GM19099 (cell line): ENCODE results near the gene OTOS.

Source experiments
- POLR2A ChIP-seq: IDR thresholded peaks from 3 replicates; pipeline ENCODE4 v1.6.1; 2011; ENCODE audit warnings: low read depth; ENCODE audit not compliant: insufficient read length; ENCODE audit errors: extremely low read depth

The OTOS gene

GRCh38 chr2:240149943-240150784, 9.7 kb upstream of the OTOS start:
- no peak for TF ChIP-seq POLR2A

GRCh38 chr2:240147911-240148587, 7.6 kb upstream of the OTOS start:
- no peak for TF ChIP-seq POLR2A

- no peak for TF ChIP-seq POLR2A
Observed at GRCh38 chr2:240147382-240147781, 6.9 kb upstream of the OTOS start.

- TF ChIP-seq POLR2A: no peak
Observed at GRCh38 chr2:240146627-240147278, 6.3 kb upstream of the OTOS start.

- no peak for TF ChIP-seq POLR2A
Observed at GRCh38 chr2:240146141-240146561, 5.7 kb upstream of the OTOS start.

GRCh38 chr2:240145461-240145860, 5.0 kb upstream of the OTOS start:
- no peak for TF ChIP-seq POLR2A

- TF ChIP-seq POLR2A: no peak
Observed at GRCh38 chr2:240144649-240145261, 4.3 kb upstream of the OTOS start.

GRCh38 chr2:240143801-240144648, 3.6 kb upstream of the OTOS start:
- no peak for TF ChIP-seq POLR2A

GRCh38 chr2:240143276-240143675, 2.8 kb upstream of the OTOS start:
- TF ChIP-seq POLR2A: no peak

GRCh38 chr2:240142859-240143258, 2.4 kb upstream of the OTOS start:
- TF ChIP-seq POLR2A: no peak

GRCh38 chr2:240142256-240142775, 1.9 kb upstream of the OTOS start:
- TF ChIP-seq POLR2A: no peak

- TF ChIP-seq POLR2A: no peak
Observed at GRCh38 chr2:240141736-240142135, 1.3 kb upstream of the OTOS start.

- no peak for TF ChIP-seq POLR2A
Observed at GRCh38 chr2:240140920-240141319, 462 bp upstream of the OTOS start.

- TF ChIP-seq POLR2A: no peak
Observed at GRCh38 chr2:240139666-240140393, 628 bp downstream of the OTOS start.

GRCh38 chr2:240139011-240139441, 1.4 kb downstream of the OTOS start:
- no peak for TF ChIP-seq POLR2A
